Testis (tissue), 2 donors: Measurements from ENCODE around the gene TNXB.
"Not testable (repeated sequence)": the region's sequence is repeated elsewhere in the genome, so short reads cannot be mapped to it uniquely, and the experiment has no call there.

Source experiments
- POLR2A ChIP-seq: fragments of 450-650 bp; IDR thresholded peaks from one replicate; pipeline ENCODE4 v1.6.1; 2017; ENCODE audit warnings: antibody characterized with exemption, mild to moderate bottlenecking, moderate library complexity
- TF ChIP-seq, protein P1 (sequence below), 3 experiments: fragments of 450-650 bp in 2 of 3; fragments of 200-600 bp in 1 of 3; sonication (generic) in 1 of 3; IDR thresholded peaks; one replicate each; pipeline ENCODE4 v1.5.1; 2016 to 2019; ENCODE audit warnings: antibody characterized with exemption in 3 of 3, mild to moderate bottlenecking in 2 of 3, moderate library complexity in 1 of 3

GRCh38 chr6:32012941-32013617, 96.1 kb downstream of the TNXB start:
- TF ChIP-seq POLR2A = not testable (repeated sequence)
- TF ChIP-seq, protein P1, sequence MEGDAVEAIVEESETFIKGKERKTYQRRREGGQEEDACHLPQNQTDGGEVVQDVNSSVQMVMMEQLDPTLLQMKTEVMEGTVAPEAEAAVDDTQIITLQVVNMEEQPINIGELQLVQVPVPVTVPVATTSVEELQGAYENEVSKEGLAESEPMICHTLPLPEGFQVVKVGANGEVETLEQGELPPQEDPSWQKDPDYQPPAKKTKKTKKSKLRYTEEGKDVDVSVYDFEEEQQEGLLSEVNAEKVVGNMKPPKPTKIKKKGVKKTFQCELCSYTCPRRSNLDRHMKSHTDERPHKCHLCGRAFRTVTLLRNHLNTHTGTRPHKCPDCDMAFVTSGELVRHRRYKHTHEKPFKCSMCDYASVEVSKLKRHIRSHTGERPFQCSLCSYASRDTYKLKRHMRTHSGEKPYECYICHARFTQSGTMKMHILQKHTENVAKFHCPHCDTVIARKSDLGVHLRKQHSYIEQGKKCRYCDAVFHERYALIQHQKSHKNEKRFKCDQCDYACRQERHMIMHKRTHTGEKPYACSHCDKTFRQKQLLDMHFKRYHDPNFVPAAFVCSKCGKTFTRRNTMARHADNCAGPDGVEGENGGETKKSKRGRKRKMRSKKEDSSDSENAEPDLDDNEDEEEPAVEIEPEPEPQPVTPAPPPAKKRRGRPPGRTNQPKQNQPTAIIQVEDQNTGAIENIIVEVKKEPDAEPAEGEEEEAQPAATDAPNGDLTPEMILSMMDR (IDR thresholded peaks at IDR 0.05) = not testable (repeated sequence)
